Breast epithelium (tissue), 3 donors: ENCODE data around the gene SPATA12.

Source experiments
- POLR2A ChIP-seq: fragments of 450-650 bp; IDR thresholded peaks from one replicate; pipeline ENCODE4 v1.6.1; 2016; ENCODE audit warnings: antibody characterized with exemption, mild to moderate bottlenecking, moderate library complexity
- POLR2AphosphoS5 ChIP-seq, 3 donors: sonication (generic); formaldehyde crosslinking; IDR thresholded peaks; one replicate each; pipeline ENCODE4 v1.6.1; 2017; ENCODE audit warnings: antibody characterized with exemption in 3 of 3

DNA sequence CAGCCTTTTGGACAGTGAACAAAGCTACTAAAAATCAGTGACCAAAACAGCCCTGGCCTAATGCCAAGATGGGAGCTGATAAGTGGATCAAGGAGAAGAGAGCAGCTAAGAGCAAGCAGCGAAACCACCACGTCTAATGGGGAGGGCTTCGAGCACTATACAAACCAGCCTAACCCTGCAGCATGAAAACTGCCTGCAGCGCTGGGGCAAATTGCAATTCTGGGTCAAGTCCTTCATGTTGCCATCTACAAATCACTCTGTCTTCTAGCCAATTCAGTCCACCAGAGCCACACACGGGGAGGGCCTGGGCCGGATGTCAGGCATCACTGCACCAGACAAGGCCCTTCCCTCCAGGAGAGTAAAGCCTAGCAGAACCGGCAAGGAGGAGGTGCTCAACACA lies 30.5 kb upstream of the SPATA12 start:
- TF ChIP-seq POLR2A (no peak), POLR2AphosphoS5 (IDR thresholded peaks at IDR 0.05) (no peak)
